Type B pancreatic cell (in vitro differentiated cells): ENCODE measurements around the gene MYOF. TPM values are rescaled to one million over a fixed set of nuclear protein-coding genes. Genes with fewer than 3 reads are reported as not detected.

ENCODE experiments used
- DNase-seq: peaks from one replicate; pipeline ENCODE4 v3.0.0; 2021; ENCODE audit warnings: mixed read lengths; ENCODE audit not compliant: unreplicated experiment; ENCODE audit errors: extremely low spot score
- H3K27ac Mint-ChIP-seq: 2 replicates; pipeline ENCODE4 v1.8.0; 2021; ENCODE audit warnings: mild to moderate bottlenecking, mixed read lengths
- H3K27me3 Mint-ChIP-seq: 2 replicates; pipeline ENCODE4 v1.8.0; 2021; ENCODE audit warnings: mixed read lengths
- H3K36me3 Mint-ChIP-seq: 2 replicates; pipeline ENCODE4 v1.8.0; 2021; ENCODE audit warnings: mixed read lengths
- H3K4me1 Mint-ChIP-seq: one replicate; pipeline ENCODE4 v1.8.0; 2021; ENCODE audit warnings: mixed read lengths; ENCODE audit not compliant: unreplicated experiment
- H3K4me3 Mint-ChIP-seq: 2 replicates; pipeline ENCODE4 v1.8.0; 2021; ENCODE audit warnings: mild to moderate bottlenecking, mixed read lengths
- H3K9me3 Mint-ChIP-seq: 2 replicates; pipeline ENCODE4 v1.8.0; 2021; ENCODE audit warnings: mixed read lengths
- CTCF ChIP-seq: fragments of 200-600 bp; sonication (generic); conservative IDR thresholded peaks from 2 replicates; pipeline ENCODE4 v1.5.0; 2021; ENCODE audit warnings: antibody characterized with exemption, mild to moderate bottlenecking
- total RNA-seq: library from RNA; stranded (reverse); gene quantifications from 2 replicates; pipeline ENCODE4 v1.2.1, GENCODE V29; 2021; ENCODE audit warnings: low replicate concordance

MYOF gene
- total RNA-seq, 1 donor from 2014 or later = 49.4 TPM

GRCh38 chr10:93299606-93300287 lies 182.4 kb downstream of the MYOF start:
- Mint-ChIP-seq H3K4me1 (peaks cover 9% of the 10 kb centered on the region), H3K36me3 (no peaks in the 10 kb centered on the region), H3K27me3 (peaks cover 10% of the 10 kb centered on the region), H3K9me3 (no peaks in the 10 kb centered on the region), H3K4me3 (peak overlapping the region; percentile 26), H3K27ac (no peak overlapping the region)
- TF ChIP-seq CTCF = no peak
- DNase-seq = no peak

GRCh38 chr10:93299195-93299594 lies 182.9 kb downstream of the MYOF start:
- no peaks in the 10 kb centered on the region for H3K9me3 Mint-ChIP-seq
- TF ChIP-seq CTCF = no peak
- no peak overlapping the region for H3K27ac Mint-ChIP-seq
- DNase-seq = no peak
- H3K27me3 Mint-ChIP-seq = peaks cover 10% of the 10 kb centered on the region
- peaks cover 9% of the 10 kb centered on the region for H3K4me1 Mint-ChIP-seq
- H3K4me3 Mint-ChIP-seq = no peak overlapping the region
- no peaks in the 10 kb centered on the region for H3K36me3 Mint-ChIP-seq

- Mint-ChIP-seq H3K4me3 (no peak overlapping the region), H3K36me3 (no peaks in the 10 kb centered on the region), H3K9me3 (no peaks in the 10 kb centered on the region), H3K4me1 (peaks cover 9% of the 10 kb centered on the region), H3K27me3 (peaks cover 10% of the 10 kb centered on the region), H3K27ac (no peak overlapping the region)
- TF ChIP-seq CTCF = no peak
- no peak for DNase-seq
Measured at GRCh38 chr10:93296151-93296550, 186.0 kb downstream of the MYOF start.

GRCh38 chr10:93293999-93294398 lies 188.1 kb downstream of the MYOF start:
- TF ChIP-seq CTCF = no peak
- H3K4me3 Mint-ChIP-seq = no peak overlapping the region
- no peaks in the 10 kb centered on the region for H3K9me3 Mint-ChIP-seq
- no peaks in the 10 kb centered on the region for H3K36me3 Mint-ChIP-seq
- no peaks in the 10 kb centered on the region for H3K4me1 Mint-ChIP-seq
- DNase-seq = no peak
- no peak overlapping the region for H3K27ac Mint-ChIP-seq
- peaks cover 3% of the 10 kb centered on the region for H3K27me3 Mint-ChIP-seq

- no peak overlapping the region for H3K27ac Mint-ChIP-seq
- no peak overlapping the region for H3K4me3 Mint-ChIP-seq
- H3K36me3 Mint-ChIP-seq = no peaks in the 10 kb centered on the region
- DNase-seq = no peak
- H3K4me1 Mint-ChIP-seq = peaks cover 5% of the 10 kb centered on the region
- no peaks in the 10 kb centered on the region for H3K9me3 Mint-ChIP-seq
- peaks cover 4% of the 10 kb centered on the region for H3K27me3 Mint-ChIP-seq
- TF ChIP-seq CTCF = no peak
Measured at GRCh38 chr10:93290661-93291354, 191.3 kb downstream of the MYOF start.
